CD4-positive, alpha-beta T cell (primary cell): ENCODE measurements around the gene PRDM16. TPM values are rescaled to one million over a fixed set of nuclear protein-coding genes. Genes with fewer than 3 reads are reported as not detected.

Experiments
- ATAC-seq: fragments of 200-7000 bp; cut with Tn5 transposase; one replicate; pipeline ENCODE4 v1.10.0; 2022; ENCODE audit warnings: mild to moderate bottlenecking; ENCODE audit not compliant: poor library complexity
- CTCF ChIA-PET: fragments of 350-600 bp; sonication (Branson Sonifier 250); formaldehyde crosslinking; loops from one replicate; lab custom pipeline; 2021; ENCODE audit warnings: antibody characterized with exemption, inconsistent platforms; lab: Charles Lee
- POLR2A ChIA-PET: fragments of 350-600 bp; sonication (Branson Sonifier 250); formaldehyde crosslinking; loops from one replicate; lab custom pipeline; 2021; ENCODE audit warnings: antibody characterized with exemption, inconsistent platforms; lab: Charles Lee
- DNase-seq, 14 experiments: peaks; one replicate each; pipeline ENCODE4 v3.0.0-alpha.2; 2013 to 2020; ENCODE audit warnings: mixed read lengths in 2 of 14
- H3K27ac ChIP-seq, 2 donors: one replicate each; pipeline versions ENCODE4 v1.5.1 to v1.7.0; 2013; ENCODE audit warnings: low read length in 2 of 2, low read depth in 1 of 2, mild to moderate bottlenecking in 1 of 2
- H3K27me3 ChIP-seq, 2 experiments: 1 replicate in 1 of 2; 2 replicates in 1 of 2; pipeline versions ENCODE4 v1.6.1 to v1.7.0; 2013; ENCODE audit warnings: low read length in 2 of 2, control low read depth in 1 of 2, mild to moderate bottlenecking in 1 of 2, moderate library complexity in 1 of 2; ENCODE audit not compliant: insufficient read depth in 2 of 2, control insufficient read depth in 1 of 2
- H3K36me3 ChIP-seq: one replicate; pipeline ENCODE4 v1.6.1; 2013; ENCODE audit warnings: low read length, control low read depth; ENCODE audit not compliant: insufficient read depth
- H3K4me1 ChIP-seq: one replicate; pipeline ENCODE4 v1.6.1; 2013; ENCODE audit warnings: low read length, control low read depth; ENCODE audit not compliant: insufficient read depth
- H3K4me3 ChIP-seq: one replicate; pipeline ENCODE4 v1.5.1; 2013; ENCODE audit warnings: mild to moderate bottlenecking, low read length, moderate library complexity
- H3K9me3 ChIP-seq, 2 experiments: 1 replicate in 1 of 2; 2 replicates in 1 of 2; pipeline versions ENCODE4 v1.6.1 to v1.7.0; 2013; ENCODE audit warnings: low read length in 2 of 2, mild to moderate bottlenecking in 2 of 2, control low read depth in 1 of 2, moderate library complexity in 1 of 2; ENCODE audit not compliant: control insufficient read depth in 1 of 2, insufficient read depth in 1 of 2
- H3K27ac Mint-ChIP-seq: one replicate; pipeline ENCODE4 v1.8.0; 2020; ENCODE audit warnings: mixed read lengths
- H3K27me3 Mint-ChIP-seq: one replicate; pipeline ENCODE4 v1.8.0; 2021; ENCODE audit warnings: mixed read lengths
- H3K36me3 Mint-ChIP-seq: one replicate; pipeline ENCODE4 v1.8.0; 2021; ENCODE audit warnings: low read depth, mixed read lengths
- H3K4me1 Mint-ChIP-seq: one replicate; pipeline ENCODE4 v1.8.0; 2021; ENCODE audit warnings: low read depth, mixed read lengths
- H3K4me3 Mint-ChIP-seq: one replicate; pipeline ENCODE4 v1.8.0; 2020; ENCODE audit warnings: mild to moderate bottlenecking, mixed read lengths
- H3K9me3 Mint-ChIP-seq: one replicate; pipeline ENCODE4 v1.8.0; 2020; ENCODE audit warnings: mixed read lengths
- intact Hi-C, 2 experiments: fragments of 100-400 bp; cut with DNase I in 1 of 2; cut with micrococcal nuclease in 1 of 2; formaldehyde crosslinking; loops; one replicate each; pipeline versions ENCODE4 v1.15.1 to v1.9.0; 2023 to 2025; cut with DNase I, micrococcal nuclease
- total RNA-seq, 174 experiments: library from RNA in 2 of 174; stranded (reverse) in 2 of 174; gene quantifications; one replicate each; pipeline ENCODE4 v1.2.3 and lab custom pipeline; 2021 to 2026
- TF ChIP-seq, protein P1 (sequence below): fragments of 200-600 bp; IDR thresholded peaks from one replicate; pipeline ENCODE4 v1.8.0; 2022; ENCODE audit warnings: antibody characterized with exemption, mild to moderate bottlenecking

PRDM16 gene
- total RNA-seq, 2 experiments from 2014 or later = not detected

DNA sequence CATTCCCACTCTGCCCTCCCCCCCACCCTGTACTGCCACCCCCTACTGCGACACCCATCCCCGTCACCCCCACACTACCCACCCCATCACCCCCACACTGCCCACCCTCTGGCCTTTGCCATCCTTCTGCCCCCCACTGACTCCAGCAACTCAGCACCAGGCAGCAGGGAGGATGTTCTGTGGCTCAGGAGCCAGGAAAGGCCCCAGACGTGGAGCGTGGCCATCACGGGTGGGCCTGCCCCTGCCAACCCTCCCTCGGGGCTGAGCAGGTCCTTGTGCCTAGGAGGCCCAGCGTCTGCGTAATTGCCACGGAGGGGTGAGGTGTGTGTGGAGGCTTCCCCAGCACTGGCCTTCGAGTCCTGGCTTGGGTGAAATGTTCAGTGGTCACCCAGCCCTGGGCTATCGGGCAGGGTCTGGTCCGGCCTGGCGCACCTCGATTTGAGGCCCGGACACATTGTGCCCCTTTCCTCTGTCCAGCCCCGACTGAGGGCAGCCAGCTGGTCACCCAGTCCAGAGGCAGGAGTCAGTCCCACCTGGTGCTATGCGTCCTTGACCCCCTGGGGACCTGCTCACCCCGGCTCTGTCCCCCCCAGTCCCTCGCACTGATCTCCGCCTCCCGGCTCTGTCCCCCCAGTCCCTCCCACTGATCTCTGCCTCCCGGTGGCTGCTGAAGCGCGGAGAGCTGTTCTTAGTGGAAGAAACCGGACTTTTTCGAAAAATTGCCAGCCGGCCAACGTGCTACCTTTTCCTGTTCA, 408.4 kb downstream of the PRDM16 start:
- POLR2A ChIA-PET = no interaction called here
- TF ChIP-seq, protein P1, sequence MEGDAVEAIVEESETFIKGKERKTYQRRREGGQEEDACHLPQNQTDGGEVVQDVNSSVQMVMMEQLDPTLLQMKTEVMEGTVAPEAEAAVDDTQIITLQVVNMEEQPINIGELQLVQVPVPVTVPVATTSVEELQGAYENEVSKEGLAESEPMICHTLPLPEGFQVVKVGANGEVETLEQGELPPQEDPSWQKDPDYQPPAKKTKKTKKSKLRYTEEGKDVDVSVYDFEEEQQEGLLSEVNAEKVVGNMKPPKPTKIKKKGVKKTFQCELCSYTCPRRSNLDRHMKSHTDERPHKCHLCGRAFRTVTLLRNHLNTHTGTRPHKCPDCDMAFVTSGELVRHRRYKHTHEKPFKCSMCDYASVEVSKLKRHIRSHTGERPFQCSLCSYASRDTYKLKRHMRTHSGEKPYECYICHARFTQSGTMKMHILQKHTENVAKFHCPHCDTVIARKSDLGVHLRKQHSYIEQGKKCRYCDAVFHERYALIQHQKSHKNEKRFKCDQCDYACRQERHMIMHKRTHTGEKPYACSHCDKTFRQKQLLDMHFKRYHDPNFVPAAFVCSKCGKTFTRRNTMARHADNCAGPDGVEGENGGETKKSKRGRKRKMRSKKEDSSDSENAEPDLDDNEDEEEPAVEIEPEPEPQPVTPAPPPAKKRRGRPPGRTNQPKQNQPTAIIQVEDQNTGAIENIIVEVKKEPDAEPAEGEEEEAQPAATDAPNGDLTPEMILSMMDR = no peak
- ATAC-seq (no peak), DNase-seq (no peak)
- no peak overlapping the region for H3K4me3 Mint-ChIP-seq
- H3K9me3 ChIP-seq = peaks cover 0 to under 1% of the 10 kb centered on the region in 2 experiments
- H3K27ac Mint-ChIP-seq = no peak overlapping the region
- no peaks in the 10 kb centered on the region for H3K36me3 Mint-ChIP-seq
- intact Hi-C loops = no loop called here
- no peaks in the 10 kb centered on the region for H3K4me1 Mint-ChIP-seq
- CTCF ChIA-PET = no interaction called here
- H3K36me3 ChIP-seq = no peaks in the 10 kb centered on the region
- no peak overlapping the region for H3K4me3 ChIP-seq
- peaks cover 4% of the 10 kb centered on the region for H3K27me3 Mint-ChIP-seq
- H3K4me1 ChIP-seq = no peaks in the 10 kb centered on the region
- H3K27me3 ChIP-seq = peaks cover 0 to 3% of the 10 kb centered on the region in 2 experiments
- H3K9me3 Mint-ChIP-seq = no peaks in the 10 kb centered on the region
- H3K27ac ChIP-seq = no peak overlapping the region

DNA sequence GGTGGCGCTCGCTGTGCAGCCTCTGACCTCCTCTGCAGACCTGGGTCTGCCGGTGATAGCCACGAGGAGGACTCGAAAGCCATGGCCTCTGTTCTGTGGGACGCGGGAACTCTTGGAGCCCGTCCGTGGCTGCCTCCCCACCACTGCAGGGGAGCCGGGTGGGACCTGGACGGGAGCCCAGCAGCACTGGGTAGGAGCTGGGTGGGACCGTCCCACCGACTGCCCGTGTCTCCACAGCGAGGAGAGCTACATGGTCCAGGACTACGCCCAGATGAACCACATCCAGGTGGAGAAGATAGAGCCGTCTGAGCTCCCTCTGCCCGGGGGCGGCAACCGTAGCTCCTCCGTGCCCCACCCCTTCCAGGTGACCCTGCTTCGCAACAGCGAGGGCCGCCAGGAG, 409.2 kb downstream of the PRDM16 start:
- intact Hi-C loops = no loop called here
- H3K27me3 ChIP-seq = peaks cover 0 to 3% of the 10 kb centered on the region in 2 experiments
- H3K9me3 ChIP-seq = peaks cover 0 to 5% of the 10 kb centered on the region in 2 experiments
- H3K36me3 ChIP-seq = no peaks in the 10 kb centered on the region
- no peaks in the 10 kb centered on the region for H3K4me1 ChIP-seq
- ATAC-seq = no peak
- no peak overlapping the region for H3K27ac ChIP-seq
- H3K4me3 Mint-ChIP-seq = no peak overlapping the region
- ChIA-PET CTCF (no interaction called here), POLR2A (no interaction called here)
- no peaks in the 10 kb centered on the region for H3K9me3 Mint-ChIP-seq
- no peaks in the 10 kb centered on the region for H3K4me1 Mint-ChIP-seq
- H3K36me3 Mint-ChIP-seq = no peaks in the 10 kb centered on the region
- DNase-seq = no peak
- no peak overlapping the region for H3K27ac Mint-ChIP-seq
- H3K27me3 Mint-ChIP-seq = peaks cover 4% of the 10 kb centered on the region
- H3K4me3 ChIP-seq = no peak overlapping the region
- TF ChIP-seq, protein P1 = no peak

DNA sequence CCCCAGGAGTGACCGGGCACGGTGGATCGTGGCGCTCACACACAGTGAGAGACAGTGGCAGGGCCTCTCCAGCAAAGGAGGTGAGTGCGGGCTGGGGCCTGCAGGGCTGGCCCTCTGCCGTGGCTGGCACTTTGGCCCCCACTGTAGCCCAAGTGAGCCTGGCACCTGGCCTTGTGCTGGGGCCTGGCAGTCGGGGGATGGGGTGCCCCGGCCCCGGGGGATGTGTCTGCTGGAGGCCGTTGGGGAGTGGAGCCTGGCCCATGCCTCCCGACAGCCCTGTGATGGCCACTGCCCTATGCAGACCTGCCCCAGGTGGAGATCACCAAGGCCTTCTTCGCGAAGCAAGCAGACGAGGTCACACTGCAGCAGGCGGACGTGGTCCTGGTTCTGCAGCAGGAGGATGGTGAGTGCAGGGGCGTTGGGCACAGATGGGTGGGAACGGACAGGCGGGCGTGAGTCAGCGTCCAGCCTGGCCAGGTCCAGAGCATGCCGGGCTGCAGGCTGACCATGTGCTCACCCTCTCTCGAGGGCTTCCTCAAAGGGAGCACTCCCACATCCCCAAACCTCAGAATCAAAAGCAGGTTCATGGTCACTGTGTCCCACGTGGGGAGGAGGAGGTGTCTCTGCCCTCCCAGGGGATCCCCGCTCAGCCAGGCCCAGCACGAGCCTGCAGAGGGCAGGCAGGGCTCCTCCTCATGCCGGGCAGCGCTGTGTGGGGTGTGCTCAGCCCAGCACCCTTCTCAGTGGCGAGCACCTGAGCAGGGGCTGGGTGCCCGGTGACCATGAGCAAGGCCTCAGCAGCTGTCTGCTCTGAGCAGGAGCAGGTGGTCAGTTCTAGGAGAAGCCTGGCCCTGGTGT, 410.7 kb downstream of the PRDM16 start:
- ChIA-PET CTCF (interaction anchor here (1.1 kb wide), 1 partner anchor 139 kb away, joined by 3 read pairs; no protein-coding TSS in a partner anchor), POLR2A (no interaction called here)
- H3K4me3 Mint-ChIP-seq = no peak overlapping the region
- no peak overlapping the region for H3K27ac Mint-ChIP-seq
- no peak overlapping the region for H3K4me3 ChIP-seq
- DNase-seq = no peak
- H3K27me3 ChIP-seq = peaks cover 0 to 3% of the 10 kb centered on the region in 2 experiments
- ATAC-seq = no peak
- no peak overlapping the region for H3K27ac ChIP-seq
- no peaks in the 10 kb centered on the region for H3K27me3 Mint-ChIP-seq
- H3K36me3 ChIP-seq = no peaks in the 10 kb centered on the region
- TF ChIP-seq, protein P1 = no peak
- no peaks in the 10 kb centered on the region for H3K9me3 Mint-ChIP-seq
- no peaks in the 10 kb centered on the region for H3K36me3 Mint-ChIP-seq
- H3K9me3 ChIP-seq = peaks cover 0 to 10% of the 10 kb centered on the region in 2 experiments
- intact Hi-C loops = no loop called here
- H3K4me1 Mint-ChIP-seq = no peaks in the 10 kb centered on the region
- H3K4me1 ChIP-seq = no peaks in the 10 kb centered on the region
